CMK (cell line): Measurements from ENCODE around the gene RAPGEF3.

ENCODE experiments used
- DNase-seq: peaks from one replicate; pipeline ENCODE4 v3.0.0-alpha.2; 2010; ENCODE audit warnings: low read depth

The RAPGEF3 gene

DNA sequence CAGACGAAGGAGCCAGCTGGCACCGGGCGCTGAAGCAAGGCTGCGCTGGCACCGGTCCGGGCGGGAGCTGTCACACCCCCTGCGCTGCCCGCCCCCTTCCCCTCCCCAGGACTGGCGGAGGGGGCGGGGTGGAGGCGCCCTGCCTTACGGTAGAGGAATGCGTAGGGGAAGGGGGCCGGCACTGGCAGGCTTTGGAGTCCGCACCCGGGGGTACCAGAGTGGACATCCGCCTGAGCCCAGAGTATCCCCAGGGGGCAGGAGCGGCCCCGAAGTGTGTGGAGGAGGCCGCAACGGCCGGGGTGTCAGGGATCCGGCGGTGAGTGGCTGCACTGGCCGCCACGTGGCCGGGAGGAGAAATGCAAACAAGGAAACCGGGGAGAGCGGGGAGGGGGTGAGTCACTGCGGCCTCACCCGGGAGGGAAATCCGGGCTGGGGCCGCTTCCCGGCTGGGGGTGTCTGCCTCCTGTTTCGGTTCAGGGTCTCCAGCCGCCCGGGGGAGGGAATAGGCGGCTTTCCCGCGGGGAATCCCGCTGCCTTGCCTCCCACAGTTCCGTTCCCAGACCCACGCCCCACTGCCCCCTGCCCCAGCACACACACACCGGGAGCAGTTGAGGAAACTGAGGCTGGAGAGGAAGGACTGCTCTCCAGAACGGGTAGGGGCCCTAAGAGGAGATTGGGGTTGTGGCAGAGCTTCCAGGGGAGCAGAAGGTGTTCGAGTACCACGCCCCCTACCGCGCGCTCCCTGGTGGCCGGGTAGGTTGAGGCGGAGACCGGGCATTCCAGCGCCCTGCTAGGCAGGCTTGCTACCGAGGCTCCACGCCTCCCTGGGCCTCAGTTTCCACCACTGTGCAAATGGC, at the start of gene RAPGEF3:
Gene RAPGEF3, minus strand, starts transcription at position 47 of the 857 bp plus-strand sequence. CDS start 324 bp downstream, outside the sequence.
- peak; percentile 62 for DNase-seq

- no peak for DNase-seq
Measured at GRCh38 chr12:47808050-47808449, 49.4 kb upstream of the RAPGEF3 start.

- DNase-seq = no peak
Measured at GRCh38 chr12:47807338-47807737, 48.7 kb upstream of the RAPGEF3 start.

GRCh38 chr12:47805417-47805816, 46.7 kb upstream of the RAPGEF3 start:
- DNase-seq = no peak

- DNase-seq = no peak
Measured at GRCh38 chr12:47804171-47804570, 45.5 kb upstream of the RAPGEF3 start.

DNA sequence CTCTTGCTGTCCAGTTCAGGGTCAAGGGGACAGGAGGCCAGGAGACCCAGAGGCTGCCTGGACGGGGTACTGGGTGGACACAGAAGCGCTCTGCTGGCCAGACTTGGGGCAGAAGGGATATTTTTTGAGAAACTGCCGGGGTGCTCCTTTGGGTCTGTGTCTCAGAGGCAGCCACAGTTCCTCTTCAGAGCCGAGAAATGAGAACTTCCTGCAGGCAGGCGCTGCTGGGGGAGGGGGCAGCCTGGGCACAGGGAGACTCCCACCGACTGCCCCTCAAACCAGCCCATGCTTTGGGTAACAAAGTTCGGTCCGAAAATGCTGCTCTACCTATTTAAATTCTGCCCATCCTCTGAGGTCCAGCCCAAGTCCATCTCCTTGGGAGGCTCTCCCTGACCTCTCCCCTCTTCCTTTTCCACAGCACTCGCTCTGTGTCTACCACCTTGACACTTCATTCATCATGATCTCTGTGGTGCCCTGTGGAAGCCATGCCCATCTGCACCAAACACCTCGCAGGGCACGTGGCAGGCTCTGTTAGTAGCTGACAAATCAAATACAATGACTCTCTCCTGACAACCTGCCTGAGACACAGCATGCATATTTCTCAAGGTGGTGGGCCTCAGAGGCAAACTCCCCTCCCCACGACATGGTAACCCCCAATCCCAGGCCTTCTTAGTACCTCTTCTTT, 44.7 kb upstream of the RAPGEF3 start:
- no peak for DNase-seq

DNA sequence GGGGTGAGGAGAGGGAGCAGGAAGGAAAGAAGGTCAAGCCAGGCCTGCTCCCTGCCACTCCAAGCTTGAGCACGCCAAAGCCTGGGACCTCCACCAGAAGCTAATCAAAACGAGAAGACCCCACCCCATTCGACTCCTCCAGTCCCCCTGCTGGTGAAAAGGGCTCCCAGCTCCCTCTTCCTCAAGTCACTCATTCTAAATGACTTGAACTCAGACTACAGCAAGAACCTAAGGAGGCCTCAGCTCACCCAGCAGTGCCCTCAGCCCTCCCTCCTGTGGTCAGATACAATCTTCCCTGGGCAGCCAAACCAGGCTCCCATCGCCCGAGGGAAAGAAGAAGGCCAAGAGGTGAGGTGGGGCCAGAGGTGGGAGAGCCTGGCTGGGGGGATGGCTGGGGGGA, 43.6 kb upstream of the RAPGEF3 start:
- DNase-seq = no peak

DNA sequence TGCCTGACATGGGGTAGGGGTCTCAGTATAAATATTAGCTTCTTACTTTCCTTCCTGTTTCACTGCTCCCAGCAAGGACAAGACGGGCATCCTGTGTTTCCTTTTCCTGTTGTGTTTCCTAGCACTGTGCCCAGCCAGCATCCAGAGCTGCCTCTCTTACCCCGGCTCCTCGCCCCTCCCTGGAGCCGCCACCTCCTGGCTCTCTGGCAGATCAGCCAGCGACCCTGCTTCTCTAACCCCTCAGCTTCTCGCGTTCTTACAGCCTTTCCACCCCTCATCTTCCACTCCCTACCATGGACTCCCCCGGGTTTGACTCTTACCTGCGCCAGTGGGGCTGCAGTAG, 43.2 kb upstream of the RAPGEF3 start:
- no peak for DNase-seq

- DNase-seq = no peak
Measured at GRCh38 chr12:47801170-47801903, 42.7 kb upstream of the RAPGEF3 start.

GRCh38 chr12:47800582-47800981, 41.9 kb upstream of the RAPGEF3 start:
- DNase-seq = no peak

DNA sequence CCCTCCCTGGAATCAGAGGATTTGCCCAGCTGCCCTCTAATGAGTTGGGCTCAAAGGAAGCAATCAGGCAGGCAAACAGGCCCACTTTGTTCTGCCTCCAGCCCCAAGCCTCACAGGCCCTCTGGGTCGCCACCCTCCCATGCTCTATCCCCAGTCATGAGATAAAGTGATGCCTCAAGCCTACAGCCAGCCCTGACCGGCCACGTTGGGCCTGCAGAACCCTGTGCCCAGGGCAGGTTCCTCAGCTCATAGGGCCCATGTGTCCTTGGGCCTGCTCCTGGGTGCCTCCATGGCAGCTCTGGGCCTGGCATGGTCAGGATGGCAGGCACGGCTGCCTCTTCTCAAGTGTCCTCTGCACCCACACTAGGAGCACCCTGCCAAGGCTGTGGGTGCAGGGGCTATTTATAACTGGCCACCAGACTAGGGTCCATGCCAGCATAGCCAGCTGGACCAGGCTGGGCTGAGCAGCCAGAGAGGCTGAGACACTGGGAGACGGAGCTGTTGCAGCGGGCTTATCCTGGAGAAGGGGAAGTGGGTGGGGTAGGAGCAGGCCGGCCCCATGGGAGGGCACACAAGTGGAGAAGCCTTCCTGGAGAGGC, 40.8 kb upstream of the RAPGEF3 start:
- DNase-seq = no peak

- no peak for DNase-seq
Measured at GRCh38 chr12:47798382-47798948, 39.8 kb upstream of the RAPGEF3 start.

GRCh38 chr12:47797441-47797840, 38.8 kb upstream of the RAPGEF3 start:
- no peak for DNase-seq

GRCh38 chr12:47795814-47796411, 37.2 kb upstream of the RAPGEF3 start:
- no peak for DNase-seq

- no peak for DNase-seq
Measured at GRCh38 chr12:47795121-47795813, 36.6 kb upstream of the RAPGEF3 start.

DNA sequence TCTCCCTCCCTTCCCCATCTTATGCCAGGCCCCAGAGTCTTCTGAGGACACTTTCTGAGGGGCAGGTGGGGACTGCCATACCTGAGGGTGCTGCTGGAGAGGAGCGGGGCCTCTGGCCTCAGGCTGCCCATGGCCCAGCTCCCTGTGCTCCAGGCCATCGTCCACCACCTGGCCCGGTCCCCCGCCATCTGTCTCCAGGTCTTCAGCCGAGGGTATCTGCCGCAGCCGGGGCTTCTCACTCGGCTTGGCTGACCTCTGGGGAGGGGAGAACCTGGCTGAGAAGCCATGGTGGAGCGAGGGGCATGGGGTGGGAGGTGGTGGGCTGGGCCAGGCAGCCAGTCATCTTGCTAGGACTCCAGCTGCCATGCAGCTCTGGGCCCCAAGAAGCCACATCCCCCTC, 36.0 kb upstream of the RAPGEF3 start:
- no peak for DNase-seq

GRCh38 chr12:47793015-47793681, 34.5 kb upstream of the RAPGEF3 start:
- no peak for DNase-seq

- no peak for DNase-seq
Measured at GRCh38 chr12:47791874-47792273, 33.2 kb upstream of the RAPGEF3 start.

DNA sequence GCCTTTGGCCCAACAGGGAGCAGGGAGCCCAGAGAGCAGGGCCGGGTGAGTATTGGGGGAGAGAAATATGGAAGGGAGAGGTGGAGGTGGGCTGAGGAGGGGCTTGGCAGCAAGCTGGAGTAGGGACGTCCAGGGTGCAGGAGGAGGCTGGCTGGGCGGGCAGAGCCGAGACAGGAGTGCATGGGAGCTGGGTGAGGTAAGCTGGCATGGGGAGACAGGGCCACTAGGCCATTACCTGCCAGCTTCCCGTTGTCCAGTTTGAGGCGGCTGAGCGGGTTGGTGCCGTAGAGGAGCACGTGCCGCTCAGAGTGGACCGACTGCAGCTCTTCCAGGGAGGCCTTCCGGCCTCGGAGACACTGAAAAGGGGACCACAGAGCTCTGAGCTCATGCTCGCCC, 32.7 kb upstream of the RAPGEF3 start:
- DNase-seq = no peak

DNA sequence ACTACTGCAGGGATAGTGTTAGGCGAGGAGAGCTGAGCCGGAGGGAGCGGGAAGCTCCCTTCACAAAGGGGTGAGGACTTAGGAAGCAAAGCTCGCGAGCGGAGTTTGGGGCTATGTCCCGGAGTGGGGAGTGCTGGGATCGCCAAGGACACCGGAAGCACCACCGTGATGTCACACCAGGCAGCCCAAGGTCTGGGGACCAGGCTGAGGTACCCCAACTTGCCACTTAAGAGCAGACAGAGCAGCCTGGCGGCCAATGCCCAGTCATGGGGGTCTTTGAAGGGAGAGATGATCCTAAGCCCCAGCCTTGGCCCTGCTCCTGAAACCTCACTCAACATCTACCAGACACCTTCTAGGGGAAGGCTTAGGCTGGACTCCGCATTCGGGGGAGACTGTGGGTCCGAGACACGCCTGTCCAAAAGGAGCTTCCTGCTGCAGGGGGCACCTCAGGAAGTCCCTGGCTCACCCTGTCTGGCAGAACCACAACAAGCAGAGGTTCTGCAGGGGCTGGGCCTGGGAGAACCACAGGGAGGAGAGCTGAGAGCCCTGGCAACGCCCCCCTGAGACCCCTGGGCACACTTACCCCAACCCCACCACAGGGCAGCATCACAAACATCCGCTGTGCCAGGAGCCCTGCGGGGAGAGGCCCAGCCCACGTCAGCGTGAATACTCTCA, 32.1 kb upstream of the RAPGEF3 start:
- DNase-seq = no peak
